SK-N-SH treated with all-trans-retinoic acid at 6 μM for 48 hours (cell line): ENCODE results near the gene TNFRSF1B.

Experiments used
- ARNTL ChIP-seq: fragments of 450-650 bp; formaldehyde crosslinking; IDR thresholded peaks from 2 replicates; pipeline ENCODE4 v1.5.0; 2020; ENCODE audit warnings: low read depth, mild to moderate bottlenecking, moderate library complexity, borderline replicate concordance
- ESRRG ChIP-seq: fragments of 250-450 bp; sonication (Bioruptor Pico); IDR thresholded peaks from 2 replicates; pipeline ENCODE4 v1.6.1; 2021; ENCODE audit warnings: mild to moderate bottlenecking
- TOX ChIP-seq: fragments of 250-450 bp; sonication (Bioruptor Pico); IDR thresholded peaks from 2 replicates; pipeline ENCODE4 v1.8.0; 2021; ENCODE audit warnings: mild to moderate bottlenecking, moderate library complexity, borderline replicate concordance
- ZC3H10 ChIP-seq: fragments of 250-450 bp; sonication (Bioruptor Pico); IDR thresholded peaks from 2 replicates; pipeline ENCODE4 v1.5.1; 2021; ENCODE audit warnings: mild to moderate bottlenecking, moderate library complexity
- ZFP3 ChIP-seq: fragments of 250-450 bp; sonication (Bioruptor Pico); IDR thresholded peaks from 2 replicates; pipeline ENCODE4 v1.5.0; 2020; ENCODE audit warnings: mild to moderate bottlenecking, moderate library complexity
- ZNF8 ChIP-seq: fragments of 450-650 bp; formaldehyde crosslinking; IDR thresholded peaks from 2 replicates; pipeline ENCODE4 v1.5.0; 2020; ENCODE audit warnings: mild to moderate bottlenecking, moderate library complexity
- TF ChIP-seq, protein P1 (sequence below): fragments of 250-450 bp; sonication (Bioruptor Pico); IDR thresholded peaks from 2 replicates; pipeline ENCODE4 v1.5.1; 2021; ENCODE audit warnings: mild to moderate bottlenecking, moderate library complexity
- TF ChIP-seq, protein P2 (sequence below): fragments of 250-450 bp; sonication (Bioruptor Pico); IDR thresholded peaks from 2 replicates; pipeline ENCODE4 v1.8.0; 2020; ENCODE audit warnings: mild to moderate bottlenecking, moderate library complexity, borderline replicate concordance

DNA sequence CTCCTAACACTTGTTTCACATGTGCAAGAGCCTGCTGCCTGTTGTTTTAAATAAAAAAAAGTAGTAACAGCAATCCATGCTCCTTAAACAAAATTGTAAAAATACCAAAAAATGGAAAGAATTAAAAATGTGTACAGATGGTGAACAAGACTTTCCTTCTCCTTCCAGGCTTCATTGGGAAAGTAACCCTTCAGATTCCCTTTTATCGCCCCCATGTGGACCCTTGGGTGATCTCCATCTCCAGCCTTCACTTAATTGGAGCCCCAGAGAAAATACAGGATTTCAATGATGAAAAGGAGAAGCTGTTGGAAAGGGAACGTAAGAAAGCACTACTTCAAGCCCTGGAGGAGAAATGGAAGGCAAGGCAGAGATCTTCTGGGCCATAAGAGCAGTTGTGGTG lies 77.3 kb downstream of the TNFRSF1B start:
- TF ChIP-seq ZC3H10 (no peak), ZNF8 (no peak), ZFP3 (CRISPR knock-in tag) (no peak), ARNTL (CRISPR knock-in tag) (no peak), TOX (no peak), ESRRG (CRISPR knock-in tag) (no peak)
- TF ChIP-seq, protein P1, sequence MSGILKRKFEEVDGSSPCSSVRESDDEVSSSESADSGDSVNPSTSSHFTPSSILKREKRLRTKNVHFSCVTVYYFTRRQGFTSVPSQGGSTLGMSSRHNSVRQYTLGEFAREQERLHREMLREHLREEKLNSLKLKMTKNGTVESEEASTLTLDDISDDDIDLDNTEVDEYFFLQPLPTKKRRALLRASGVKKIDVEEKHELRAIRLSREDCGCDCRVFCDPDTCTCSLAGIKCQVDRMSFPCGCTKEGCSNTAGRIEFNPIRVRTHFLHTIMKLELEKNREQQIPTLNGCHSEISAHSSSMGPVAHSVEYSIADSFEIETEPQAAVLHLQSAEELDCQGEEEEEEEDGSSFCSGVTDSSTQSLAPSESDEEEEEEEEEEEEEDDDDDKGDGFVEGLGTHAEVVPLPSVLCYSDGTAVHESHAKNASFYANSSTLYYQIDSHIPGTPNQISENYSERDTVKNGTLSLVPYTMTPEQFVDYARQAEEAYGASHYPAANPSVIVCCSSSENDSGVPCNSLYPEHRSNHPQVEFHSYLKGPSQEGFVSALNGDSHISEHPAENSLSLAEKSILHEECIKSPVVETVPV (CRISPR knock-in tag), result no peak
- TF ChIP-seq, protein P2, sequence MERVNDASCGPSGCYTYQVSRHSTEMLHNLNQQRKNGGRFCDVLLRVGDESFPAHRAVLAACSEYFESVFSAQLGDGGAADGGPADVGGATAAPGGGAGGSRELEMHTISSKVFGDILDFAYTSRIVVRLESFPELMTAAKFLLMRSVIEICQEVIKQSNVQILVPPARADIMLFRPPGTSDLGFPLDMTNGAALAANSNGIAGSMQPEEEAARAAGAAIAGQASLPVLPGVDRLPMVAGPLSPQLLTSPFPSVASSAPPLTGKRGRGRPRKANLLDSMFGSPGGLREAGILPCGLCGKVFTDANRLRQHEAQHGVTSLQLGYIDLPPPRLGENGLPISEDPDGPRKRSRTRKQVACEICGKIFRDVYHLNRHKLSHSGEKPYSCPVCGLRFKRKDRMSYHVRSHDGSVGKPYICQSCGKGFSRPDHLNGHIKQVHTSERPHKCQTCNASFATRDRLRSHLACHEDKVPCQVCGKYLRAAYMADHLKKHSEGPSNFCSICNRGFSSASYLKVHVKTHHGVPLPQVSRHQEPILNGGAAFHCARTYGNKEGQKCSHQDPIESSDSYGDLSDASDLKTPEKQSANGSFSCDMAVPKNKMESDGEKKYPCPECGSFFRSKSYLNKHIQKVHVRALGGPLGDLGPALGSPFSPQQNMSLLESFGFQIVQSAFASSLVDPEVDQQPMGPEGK, result no peak
